Progenitor cell of endocrine pancreas (in vitro differentiated cells): ENCODE data around the gene LRMDA. TPM values are rescaled to one million over a fixed set of nuclear protein-coding genes. Genes with fewer than 3 reads are reported as not detected.

Experiments used
- DNase-seq: peaks from one replicate; pipeline ENCODE4 v3.0.0; 2021; ENCODE audit warnings: low spot score; ENCODE audit not compliant: unreplicated experiment
- H3K27ac Mint-ChIP-seq: 2 replicates; pipeline ENCODE4 v1.8.0; 2021; ENCODE audit warnings: mild to moderate bottlenecking, moderate library complexity, mixed read lengths
- H3K27me3 Mint-ChIP-seq: 2 replicates; pipeline ENCODE4 v1.8.0; 2021; ENCODE audit warnings: mixed read lengths
- H3K36me3 Mint-ChIP-seq: 2 replicates; pipeline ENCODE4 v1.8.0; 2022; ENCODE audit warnings: mixed read lengths; ENCODE audit not compliant: insufficient read depth
- H3K4me1 Mint-ChIP-seq: 2 replicates; pipeline ENCODE4 v1.8.0; 2021; ENCODE audit warnings: low read depth, mixed read lengths
- H3K4me3 Mint-ChIP-seq: 2 replicates; pipeline ENCODE4 v1.8.0; 2021; ENCODE audit warnings: low read depth, mild to moderate bottlenecking, moderate library complexity, mixed read lengths
- H3K9me3 Mint-ChIP-seq: 2 replicates; pipeline ENCODE4 v1.8.0; 2021; ENCODE audit warnings: low read depth, mixed read lengths
- CTCF ChIP-seq: fragments of 200-600 bp; sonication (generic); IDR thresholded peaks from one replicate; pipeline ENCODE4 v1.5.0; 2021; ENCODE audit warnings: antibody characterized with exemption, mild to moderate bottlenecking; ENCODE audit not compliant: unreplicated experiment
- total RNA-seq: library from RNA; stranded (reverse); gene quantifications from 2 replicates; pipeline ENCODE4 v1.2.1, GENCODE V29; 2021

Gene LRMDA
- total RNA-seq, 1 donor from 2014 or later: 6.5 TPM

- no peak overlapping the region for H3K27ac Mint-ChIP-seq
- H3K27me3 Mint-ChIP-seq: peaks cover 2% of the 10 kb centered on the region
- H3K9me3 Mint-ChIP-seq: no peaks in the 10 kb centered on the region
- H3K36me3 Mint-ChIP-seq: no peaks in the 10 kb centered on the region
- H3K4me3 Mint-ChIP-seq: no peak overlapping the region
- no peak for DNase-seq
- H3K4me1 Mint-ChIP-seq: peaks cover 23% of the 10 kb centered on the region
- TF ChIP-seq CTCF: no peak
Measured at GRCh38 chr10:76195654-76196390, 764.4 kb downstream of the LRMDA start.

GRCh38 chr10:76197293-76197692, 765.9 kb downstream of the LRMDA start:
- Mint-ChIP-seq H3K4me1 (peaks cover 11% of the 10 kb centered on the region), H3K4me3 (no peak overlapping the region), H3K36me3 (no peaks in the 10 kb centered on the region), H3K27me3 (peaks cover 2% of the 10 kb centered on the region), H3K27ac (no peak overlapping the region), H3K9me3 (no peaks in the 10 kb centered on the region)
- TF ChIP-seq CTCF: no peak
- DNase-seq: no peak

- Mint-ChIP-seq H3K27ac (no peak overlapping the region), H3K36me3 (no peaks in the 10 kb centered on the region), H3K4me3 (no peak overlapping the region), H3K9me3 (no peaks in the 10 kb centered on the region), H3K27me3 (peaks cover 2% of the 10 kb centered on the region), H3K4me1 (peaks cover 13% of the 10 kb centered on the region)
- TF ChIP-seq CTCF: no peak
- DNase-seq: no peak
Measured at GRCh38 chr10:76198287-76199035, 767.0 kb downstream of the LRMDA start.

GRCh38 chr10:76201962-76202361, 770.5 kb downstream of the LRMDA start:
- Mint-ChIP-seq H3K4me1 (peaks cover 7% of the 10 kb centered on the region), H3K36me3 (no peaks in the 10 kb centered on the region), H3K27me3 (no peaks in the 10 kb centered on the region), H3K9me3 (no peaks in the 10 kb centered on the region), H3K4me3 (no peak overlapping the region), H3K27ac (no peak overlapping the region)
- DNase-seq: no peak
- TF ChIP-seq CTCF: no peak

GRCh38 chr10:76202777-76203176, 771.4 kb downstream of the LRMDA start:
- H3K9me3 Mint-ChIP-seq: no peaks in the 10 kb centered on the region
- H3K4me1 Mint-ChIP-seq: peaks cover 5% of the 10 kb centered on the region
- H3K27ac Mint-ChIP-seq: no peak overlapping the region
- no peaks in the 10 kb centered on the region for H3K27me3 Mint-ChIP-seq
- H3K4me3 Mint-ChIP-seq: no peak overlapping the region
- no peak for DNase-seq
- no peaks in the 10 kb centered on the region for H3K36me3 Mint-ChIP-seq
- TF ChIP-seq CTCF: no peak
